ENCODE measurements around the gene NEAT1. TPM values are rescaled to one million over a fixed set of nuclear protein-coding genes. Genes with fewer than 3 reads are reported as not detected.

Gene NEAT1
- total RNA-seq, 4 donors from 2014 or later: 24.1 to 472 (median 32.8) TPM

DNA sequence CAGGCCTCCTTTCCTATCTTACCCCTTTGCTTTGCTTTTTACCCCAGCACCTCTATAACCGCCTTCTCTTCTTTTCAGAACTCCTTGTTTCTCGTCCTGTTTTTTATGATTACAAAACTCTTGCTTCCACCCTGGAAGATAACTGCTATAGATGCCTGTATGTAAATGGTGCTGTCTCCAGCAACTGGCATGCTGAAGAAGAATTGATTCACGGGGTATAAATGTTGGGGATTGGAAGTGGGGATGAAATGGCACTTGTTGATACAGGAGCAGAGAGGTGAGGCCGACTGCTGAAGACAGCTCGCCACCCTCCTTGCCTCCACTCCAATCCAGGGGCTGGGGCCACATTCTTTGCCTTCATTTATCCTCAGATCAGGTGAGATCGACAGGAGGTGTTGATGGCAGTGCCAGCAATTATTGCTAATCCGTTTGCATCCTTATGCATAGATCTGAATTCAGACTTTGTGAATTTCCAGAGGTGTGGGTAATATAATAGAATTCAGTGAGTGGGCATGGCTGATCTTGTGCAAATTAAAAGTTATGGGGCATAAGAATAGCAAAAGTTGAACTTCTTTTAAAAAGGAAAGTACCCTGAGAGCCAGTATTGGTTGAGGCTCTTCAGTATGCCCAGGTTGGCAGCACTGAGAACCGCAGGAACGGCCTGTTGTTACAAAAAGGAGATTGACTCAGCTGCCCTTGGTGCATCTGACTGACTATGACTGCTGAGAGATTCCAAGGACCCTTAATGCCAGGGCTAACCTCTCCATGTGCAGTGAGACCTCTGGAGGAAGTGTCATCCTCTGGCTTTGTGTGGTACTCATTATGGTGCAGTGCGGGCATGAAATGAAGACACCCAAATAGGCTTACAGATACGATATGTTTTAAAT is 5.3 kb downstream of the NEAT1 start:
- ATAC-seq (peak; percentile 23 to 25), DNase-seq (peak in 1 of 2 donors; percentile 66)
- Histone ChIP-seq H3K27me3 (no peaks in the 10 kb centered on the region), H3K4me3 (peak overlapping the region; percentile 81 to 95 (median 90)), H3K36me3 (peaks cover 5 to 87% of the 10 kb centered on the region in 2 donors), H3K9me3 (no peaks in the 10 kb centered on the region), H3K4me1 (peaks cover 44 to 49% of the 10 kb centered on the region in 2 donors), H3K27ac (peak overlapping the region; percentile 98 to 100 (median 100))
- intact Hi-C loops (cut with DNase I; ENCODE audit: low total_unique reads): no loop called here
- in situ Hi-C loops (cut with MboI; ENCODE audit: low sequenced_read_pairs in 4 of 4): loop anchor here in 2 of 4 donors (10.0 kb wide), 2 partner anchors 47 to 77 kb away; no protein-coding TSS in a partner anchor
- TF ChIP-seq, protein P1, sequence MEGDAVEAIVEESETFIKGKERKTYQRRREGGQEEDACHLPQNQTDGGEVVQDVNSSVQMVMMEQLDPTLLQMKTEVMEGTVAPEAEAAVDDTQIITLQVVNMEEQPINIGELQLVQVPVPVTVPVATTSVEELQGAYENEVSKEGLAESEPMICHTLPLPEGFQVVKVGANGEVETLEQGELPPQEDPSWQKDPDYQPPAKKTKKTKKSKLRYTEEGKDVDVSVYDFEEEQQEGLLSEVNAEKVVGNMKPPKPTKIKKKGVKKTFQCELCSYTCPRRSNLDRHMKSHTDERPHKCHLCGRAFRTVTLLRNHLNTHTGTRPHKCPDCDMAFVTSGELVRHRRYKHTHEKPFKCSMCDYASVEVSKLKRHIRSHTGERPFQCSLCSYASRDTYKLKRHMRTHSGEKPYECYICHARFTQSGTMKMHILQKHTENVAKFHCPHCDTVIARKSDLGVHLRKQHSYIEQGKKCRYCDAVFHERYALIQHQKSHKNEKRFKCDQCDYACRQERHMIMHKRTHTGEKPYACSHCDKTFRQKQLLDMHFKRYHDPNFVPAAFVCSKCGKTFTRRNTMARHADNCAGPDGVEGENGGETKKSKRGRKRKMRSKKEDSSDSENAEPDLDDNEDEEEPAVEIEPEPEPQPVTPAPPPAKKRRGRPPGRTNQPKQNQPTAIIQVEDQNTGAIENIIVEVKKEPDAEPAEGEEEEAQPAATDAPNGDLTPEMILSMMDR (IDR thresholded peaks at IDR 0.05 in 4 of 5, conservative IDR thresholded peaks at IDR 0.05 in 1 of 5): no peak
- peak in 1 of 2 donors; percentile 57 for TF ChIP-seq POLR2A (IDR thresholded peaks at IDR 0.05)

DNA sequence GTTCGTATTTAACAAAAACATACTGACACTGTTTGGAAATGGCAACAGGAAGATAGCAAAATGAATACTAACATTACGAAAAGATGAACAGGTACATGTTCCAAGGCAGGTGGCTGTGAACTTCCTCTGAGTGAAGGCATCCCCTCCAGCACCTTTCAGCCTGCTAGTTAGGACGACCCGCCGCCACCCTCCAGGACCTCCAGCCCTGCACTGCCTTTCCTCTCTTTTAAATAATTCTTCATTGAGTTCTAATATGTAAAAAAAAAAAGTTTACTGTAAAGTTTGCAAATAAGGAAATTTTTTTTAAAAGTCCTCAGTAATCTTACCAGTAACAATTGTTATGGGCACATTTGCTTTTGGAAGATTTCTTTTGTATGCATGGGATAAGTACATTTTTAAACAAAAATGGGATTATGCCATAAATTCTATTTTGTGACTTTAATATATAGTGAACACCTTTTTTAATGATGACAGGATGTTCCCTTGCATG is 6.0 kb downstream of the NEAT1 start:
- Histone ChIP-seq H3K27ac (peak overlapping the region; percentile 98 to 100 (median 100)), H3K4me1 (peaks cover 49 to 52% of the 10 kb centered on the region in 2 donors), H3K36me3 (peaks cover 5 to 86% of the 10 kb centered on the region in 2 donors), H3K27me3 (no peaks in the 10 kb centered on the region), H3K4me3 (peak overlapping the region; percentile 81 to 95 (median 90)), H3K9me3 (no peaks in the 10 kb centered on the region)
- no peak for DNase-seq
- intact Hi-C loops (cut with DNase I; ENCODE audit: low total_unique reads) (no loop called here), in situ Hi-C loops (cut with MboI; ENCODE audit: low sequenced_read_pairs in 4 of 4) (loop anchor here in 2 of 4 donors (10.0 kb wide), 2 partner anchors 46 to 76 kb away; no protein-coding TSS in a partner anchor)
- TF ChIP-seq, protein P1 (IDR thresholded peaks at IDR 0.05 in 4 of 5, conservative IDR thresholded peaks at IDR 0.05 in 1 of 5): no peak
- peak in 1 of 2 donors; percentile 38 for TF ChIP-seq POLR2A (IDR thresholded peaks at IDR 0.05)
- ATAC-seq: no peak

DNA sequence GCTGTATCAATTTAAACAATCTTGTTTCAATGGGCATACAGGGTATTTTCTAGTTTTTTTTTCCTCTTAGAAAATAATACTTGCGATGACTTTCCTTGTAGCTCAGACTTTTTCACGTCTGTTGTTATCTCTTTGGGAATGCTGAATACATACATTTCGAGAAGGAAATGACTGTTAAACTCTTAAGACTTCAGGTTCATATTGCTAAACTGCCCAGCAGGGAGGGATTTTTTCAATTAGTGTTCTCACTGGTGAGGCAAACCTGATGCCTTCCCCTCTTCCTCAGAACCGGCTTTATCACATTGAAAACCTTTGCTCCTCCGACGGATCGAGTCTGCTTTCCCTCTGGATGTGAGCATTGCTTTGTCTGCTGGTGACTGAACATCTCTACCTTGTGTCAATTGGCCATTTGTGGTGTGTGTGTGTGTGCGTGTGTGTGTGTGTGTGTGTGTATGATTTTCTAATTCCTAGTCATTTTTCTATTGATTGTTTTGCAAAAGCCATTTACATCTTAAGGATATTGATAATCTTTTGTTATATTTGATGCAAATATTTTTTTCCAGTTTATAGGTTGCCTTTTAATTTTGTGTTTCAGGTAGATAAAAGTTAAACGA is 6.6 kb downstream of the NEAT1 start:
- ATAC-seq (peak in 1 of 2 donors; percentile 3), DNase-seq (no peak)
- H3K9me3 ChIP-seq: no peaks in the 10 kb centered on the region
- intact Hi-C loops (cut with DNase I; ENCODE audit: low total_unique reads): no loop called here
- peaks cover 3 to 84% of the 10 kb centered on the region in 2 donors for H3K36me3 ChIP-seq
- in situ Hi-C loops (cut with MboI; ENCODE audit: low sequenced_read_pairs in 4 of 4): loop anchor here in 2 of 4 donors (10.0 kb wide), 2 partner anchors 46 to 76 kb away; no protein-coding TSS in a partner anchor
- TF ChIP-seq, protein P1 (IDR thresholded peaks at IDR 0.05 in 4 of 5, conservative IDR thresholded peaks at IDR 0.05 in 1 of 5): no peak
- no peak for TF ChIP-seq POLR2A (IDR thresholded peaks at IDR 0.05)
- no peaks in the 10 kb centered on the region for H3K27me3 ChIP-seq
- peaks cover 52 to 54% of the 10 kb centered on the region in 2 donors for H3K4me1 ChIP-seq
- peak overlapping the region; percentile 81 to 95 (median 90) for H3K4me3 ChIP-seq
- H3K27ac ChIP-seq: peak overlapping the region; percentile 98 to 100 (median 100)

DNA sequence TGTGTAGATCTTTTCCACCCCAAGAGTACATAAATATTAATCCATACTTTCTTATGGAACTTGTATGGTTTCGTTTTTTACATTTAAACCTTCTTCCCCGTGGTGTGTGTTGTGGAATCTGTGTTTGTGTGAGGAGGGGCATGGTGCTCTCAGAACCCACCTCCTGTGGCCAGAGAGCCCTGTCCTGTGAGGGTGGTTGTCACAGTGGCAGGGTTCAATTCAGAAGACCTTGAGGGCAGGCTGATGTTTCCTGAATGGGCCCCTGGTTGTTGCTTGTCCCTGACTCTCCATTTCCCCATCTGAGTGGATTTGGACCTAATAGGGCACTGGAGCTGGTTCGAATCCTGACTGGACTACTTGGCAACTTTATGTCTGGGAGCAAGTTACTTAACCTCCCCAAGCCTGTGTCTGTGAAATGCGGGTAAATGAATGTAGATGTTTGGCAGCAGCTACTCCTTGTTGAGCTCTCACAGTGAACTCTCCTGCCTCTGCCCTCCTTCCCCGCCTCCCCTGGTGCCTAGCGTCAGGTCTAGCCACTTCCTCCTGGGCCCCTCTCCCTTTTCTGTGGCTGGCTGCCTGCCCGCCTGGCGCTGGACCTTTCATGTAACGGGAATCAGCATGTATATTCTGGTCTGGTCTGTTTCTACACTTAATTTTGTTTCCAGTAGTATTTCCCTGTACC is 7.3 kb downstream of the NEAT1 start:
- intact Hi-C loops (cut with DNase I; ENCODE audit: low total_unique reads): loop anchor here (2.0 kb wide), 1 partner anchor 17 kb away; no protein-coding TSS in a partner anchor
- Histone ChIP-seq H3K4me1 (peaks cover 58 to 61% of the 10 kb centered on the region in 2 donors), H3K4me3 (peak overlapping the region; percentile 81 to 95 (median 90)), H3K27ac (peak overlapping the region; percentile 98 to 100 (median 100)), H3K27me3 (no peaks in the 10 kb centered on the region), H3K36me3 (peaks cover 0 to 84% of the 10 kb centered on the region in 2 donors), H3K9me3 (no peaks in the 10 kb centered on the region)
- TF ChIP-seq, protein P1 (IDR thresholded peaks at IDR 0.05 in 4 of 5, conservative IDR thresholded peaks at IDR 0.05 in 1 of 5): no peak
- peak in 1 of 2 donors; percentile 55 for TF ChIP-seq POLR2A (IDR thresholded peaks at IDR 0.05)
- ATAC-seq: peak in 1 of 2 donors; percentile 1
- DNase-seq: peak in 1 of 2 donors; percentile 68
- in situ Hi-C loops (cut with MboI; ENCODE audit: low sequenced_read_pairs in 4 of 4): loop anchor here in 2 of 4 donors (10.0 kb wide), 2 partner anchors 45 to 75 kb away; no protein-coding TSS in a partner anchor

Data from gastrocnemius medialis (tissue), 4 donors.